ENCODE data around the gene STX16.

GRCh38 chr20:58630063-58630462, 21.0 kb upstream of the STX16 start:
- TF ChIP-seq, protein P1, sequence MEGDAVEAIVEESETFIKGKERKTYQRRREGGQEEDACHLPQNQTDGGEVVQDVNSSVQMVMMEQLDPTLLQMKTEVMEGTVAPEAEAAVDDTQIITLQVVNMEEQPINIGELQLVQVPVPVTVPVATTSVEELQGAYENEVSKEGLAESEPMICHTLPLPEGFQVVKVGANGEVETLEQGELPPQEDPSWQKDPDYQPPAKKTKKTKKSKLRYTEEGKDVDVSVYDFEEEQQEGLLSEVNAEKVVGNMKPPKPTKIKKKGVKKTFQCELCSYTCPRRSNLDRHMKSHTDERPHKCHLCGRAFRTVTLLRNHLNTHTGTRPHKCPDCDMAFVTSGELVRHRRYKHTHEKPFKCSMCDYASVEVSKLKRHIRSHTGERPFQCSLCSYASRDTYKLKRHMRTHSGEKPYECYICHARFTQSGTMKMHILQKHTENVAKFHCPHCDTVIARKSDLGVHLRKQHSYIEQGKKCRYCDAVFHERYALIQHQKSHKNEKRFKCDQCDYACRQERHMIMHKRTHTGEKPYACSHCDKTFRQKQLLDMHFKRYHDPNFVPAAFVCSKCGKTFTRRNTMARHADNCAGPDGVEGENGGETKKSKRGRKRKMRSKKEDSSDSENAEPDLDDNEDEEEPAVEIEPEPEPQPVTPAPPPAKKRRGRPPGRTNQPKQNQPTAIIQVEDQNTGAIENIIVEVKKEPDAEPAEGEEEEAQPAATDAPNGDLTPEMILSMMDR (IDR thresholded peaks at IDR 0.05; ENCODE audit: insufficient read depth, low read length): no peak
- TF ChIP-seq POLR2AphosphoS5 (IDR thresholded peaks at IDR 0.05; ENCODE audit: low read depth): no peak
- no peak for TF ChIP-seq REST (IDR thresholded peaks at IDR 0.05; ENCODE audit: insufficient replicate concordance, low read depth)

Data from HL-60 (cell line).